Naive thymus-derived CD4-positive, alpha-beta T cell (primary cell): ENCODE measurements around the gene WNT6. TPM values are rescaled to one million over a fixed set of nuclear protein-coding genes. Genes with fewer than 3 reads are reported as not detected.

ENCODE experiments used
- ATAC-seq: fragments of 150-1000 bp; cut with Tn5 transposase; 2 replicates; pipeline ENCODE4 v1.10.0; 2021; ENCODE audit warnings: mild to moderate bottlenecking, moderate library complexity
- CTCF ChIA-PET: fragments of 350-600 bp; sonication (Branson Sonifier 250); formaldehyde crosslinking; loops from one replicate; lab custom pipeline; 2021; ENCODE audit warnings: antibody characterized with exemption; lab: Charles Lee
- POLR2A ChIA-PET: fragments of 350-600 bp; sonication (Branson Sonifier 250); formaldehyde crosslinking; loops from one replicate; lab custom pipeline; 2021; ENCODE audit warnings: antibody characterized with exemption, inconsistent platforms; lab: Charles Lee
- DNase-seq, 9 donors: peaks; one replicate each; pipeline versions ENCODE4 v3.0.0 to v3.0.0-alpha.2; 2020 to 2022; ENCODE audit warnings: mixed read lengths in 1 of 9
- H3K27ac ChIP-seq: one replicate; pipeline ENCODE4 v1.7.0; 2013; ENCODE audit warnings: mild to moderate bottlenecking, low read depth, low read length, moderate library complexity
- H3K27me3 ChIP-seq, 2 donors: one replicate each; pipeline ENCODE4 v1.7.0; 2013; ENCODE audit warnings: low read length in 2 of 2, mild to moderate bottlenecking in 2 of 2, moderate library complexity in 2 of 2; ENCODE audit not compliant: control insufficient read depth in 2 of 2, insufficient read depth in 2 of 2
- H3K36me3 ChIP-seq, 3 experiments: 1 replicate in 2 of 3; 2 replicates in 1 of 3; pipeline ENCODE4 v1.7.0; 2013; ENCODE audit warnings: low read length in 3 of 3, mild to moderate bottlenecking in 3 of 3, moderate library complexity in 1 of 3; ENCODE audit not compliant: insufficient read depth in 3 of 3, control insufficient read depth in 2 of 3
- H3K4me1 ChIP-seq, 2 donors: one replicate each; pipeline ENCODE4 v1.7.0; 2013; ENCODE audit warnings: low read length in 2 of 2, mild to moderate bottlenecking in 2 of 2, moderate library complexity in 1 of 2; ENCODE audit not compliant: control insufficient read depth in 2 of 2, insufficient read depth in 2 of 2
- H3K4me3 ChIP-seq: 2 replicates; pipeline ENCODE4 v1.7.0; 2013; ENCODE audit warnings: mild to moderate bottlenecking, low read length
- H3K9me3 ChIP-seq, 3 experiments: 1 replicate in 2 of 3; 2 replicates in 1 of 3; pipeline ENCODE4 v1.7.0; 2013; ENCODE audit warnings: low read length in 3 of 3; ENCODE audit not compliant: control insufficient read depth in 2 of 3
- H3K27ac Mint-ChIP-seq, 9 donors: one replicate each; pipeline ENCODE4 v1.8.0; 2020 to 2022; ENCODE audit warnings: mixed read lengths in 9 of 9, mild to moderate bottlenecking in 8 of 9, moderate library complexity in 5 of 9, inconsistent platforms in 2 of 9
- H3K27me3 Mint-ChIP-seq, 5 donors: one replicate each; pipeline ENCODE4 v1.8.0; 2021 to 2022; ENCODE audit warnings: mixed read lengths in 5 of 5, mild to moderate bottlenecking in 1 of 5
- H3K36me3 Mint-ChIP-seq, 5 donors: one replicate each; pipeline ENCODE4 v1.8.0; 2020 to 2022; ENCODE audit warnings: mixed read lengths in 5 of 5, mild to moderate bottlenecking in 3 of 5, inconsistent platforms in 1 of 5
- H3K4me1 Mint-ChIP-seq, 7 donors: one replicate each; pipeline ENCODE4 v1.8.0; 2020 to 2022; ENCODE audit warnings: mixed read lengths in 7 of 7, mild to moderate bottlenecking in 3 of 7, inconsistent platforms in 1 of 7
- H3K4me3 Mint-ChIP-seq, 10 donors: one replicate each; pipeline ENCODE4 v1.8.0; 2020 to 2022; ENCODE audit warnings: mild to moderate bottlenecking in 10 of 10, mixed read lengths in 10 of 10, moderate library complexity in 6 of 10, inconsistent platforms in 2 of 10
- H3K9me3 Mint-ChIP-seq, 11 donors: one replicate each; pipeline ENCODE4 v1.8.0; 2020 to 2022; ENCODE audit warnings: mixed read lengths in 11 of 11, mild to moderate bottlenecking in 4 of 11, inconsistent platforms in 1 of 11, moderate library complexity in 1 of 11
- intact Hi-C, 2 donors: fragments of 100-400 bp; cut with micrococcal nuclease; formaldehyde crosslinking; loops; one replicate each; pipeline ENCODE4 v1.15.1; 2023
- polyA plus RNA-seq, 2 donors: library from polyadenylated mRNA; unstranded; fragments of 300-500 nt; fragmentation: Illumina TruSeq; gene quantifications; one replicate each; pipeline ENCODE4 v1.2.3, GENCODE V29; 2021
- total RNA-seq, 6 experiments: library from RNA in 5 of 6; stranded (reverse) in 5 of 6; gene quantifications; 1 replicate in 5 of 6; 2 replicates in 1 of 6; pipeline ENCODE4 v1.2.3 and lab custom pipeline; 2021 to 2026

Gene WNT6
- total and polyA plus RNA-seq, 7 experiments from 2014 or later, result 0.11 to 0.22 TPM; not detected in 5

GRCh38 chr2:218878486-218878885, 18.9 kb downstream of the WNT6 start:
- Mint-ChIP-seq H3K27ac (peak overlapping the region in 2 of 9 donors; percentile 31 to 62), H3K27me3 (peaks cover 6 to 77% (median 18%) of the 10 kb centered on the region in 5 donors), H3K9me3 (no peaks in the 10 kb centered on the region), H3K4me3 (peak overlapping the region in 2 of 10 donors; percentile 2 to 38), H3K4me1 (peaks cover 19 to 54% (median 42%) of the 10 kb centered on the region in 7 donors), H3K36me3 (no peaks in the 10 kb centered on the region)
- Histone ChIP-seq H3K4me1 (peaks cover 30 to 41% of the 10 kb centered on the region in 2 donors), H3K36me3 (no peaks in the 10 kb centered on the region), H3K4me3 (no peak overlapping the region), H3K27me3 (peaks cover 8 to 11% of the 10 kb centered on the region in 2 donors), H3K27ac (no peak overlapping the region), H3K9me3 (no peaks in the 10 kb centered on the region)
- ChIA-PET POLR2A (interaction anchor here (13.5 kb wide), 1 partner anchor 15 kb away, joined by 305 read pairs; no protein-coding TSS in a partner anchor), CTCF (interaction anchor here (19.9 kb wide), 1 partner anchor 19 kb away, joined by 627 read pairs; no protein-coding TSS in a partner anchor)
- intact Hi-C loops, result loop anchor here (5.0 kb wide), 4 partner anchors 34 to 399 kb away; partner anchors contain the start of gene DNAJB2 (in 1 of the 2)
- ATAC-seq (no peak), DNase-seq (no peak)

- H3K9me3 Mint-ChIP-seq, result no peaks in the 10 kb centered on the region
- H3K4me1 ChIP-seq, result peaks cover 30 to 41% of the 10 kb centered on the region in 2 donors
- peaks cover 19 to 56% (median 42%) of the 10 kb centered on the region in 7 donors for H3K4me1 Mint-ChIP-seq
These were observed 19.5 kb downstream of the WNT6 start for GRCh38 chr2:218878926-218879761.

DNA sequence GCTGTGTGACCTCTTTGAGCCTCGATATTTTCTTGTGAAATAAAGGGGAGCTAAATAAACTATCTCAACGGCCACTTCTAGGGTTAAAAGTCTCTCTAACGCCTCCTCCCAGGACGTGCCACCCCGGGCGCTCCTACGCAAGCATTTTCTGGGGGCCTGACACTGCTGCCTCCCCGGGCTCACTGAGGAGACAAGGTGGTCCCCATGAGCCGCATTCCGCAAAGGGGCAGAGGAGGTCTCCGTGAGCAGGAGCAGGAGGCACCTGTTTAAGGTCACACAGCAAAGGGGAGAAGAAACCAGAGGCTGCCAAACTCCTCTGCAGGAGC, 20.1 kb downstream of the WNT6 start:
- Mint-ChIP-seq H3K4me1 (peaks cover 19 to 58% (median 45%) of the 10 kb centered on the region in 7 donors), H3K36me3 (no peaks in the 10 kb centered on the region), H3K27ac (peak overlapping the region; percentile 39 to 95 (median 85)), H3K9me3 (no peaks in the 10 kb centered on the region), H3K27me3 (peaks cover 0 to 78% (median 10%) of the 10 kb centered on the region in 5 donors), H3K4me3 (peak overlapping the region; percentile 78 to 93 (median 88))
- CTCF ChIA-PET, result interaction anchor here (0.6 to 19.9 kb wide), 2 partner anchors 18 to 67 kb away, joined by 5 to 627 read pairs; no protein-coding TSS in a partner anchor
- peaks cover 30 to 41% of the 10 kb centered on the region in 2 donors for H3K4me1 ChIP-seq
- peaks cover 3% of the 10 kb centered on the region in 2 donors for H3K27me3 ChIP-seq
- H3K4me3 ChIP-seq, result peak overlapping the region; percentile 53
- DNase-seq (no peak), ATAC-seq (no peak)
- peak overlapping the region; percentile 81 for H3K27ac ChIP-seq
- POLR2A ChIA-PET, result interaction anchor here (0.9 to 13.5 kb wide), 3 partner anchors 7 to 208 kb away, joined by 3 to 305 read pairs (median 4); partner anchors contain the start of genes RNF25 and STK36
- no peaks in the 10 kb centered on the region for H3K36me3 ChIP-seq
- no peaks in the 10 kb centered on the region for H3K9me3 ChIP-seq
- intact Hi-C loops, result loop anchor here (1.0 to 5.0 kb wide), 11 partner anchors 13 to 718 kb away; partner anchors contain the start of genes ARPC2 (in 1 of the 2), DNAJB2 (in 1 of the 2), STK11IP (in 1 of the 2) and ZFAND2B (in 1 of the 2)

More at GRCh38 chr2:218878926-218879761, 19.5 kb downstream of the WNT6 start:
- H3K36me3 ChIP-seq, result no peaks in the 10 kb centered on the region
- intact Hi-C loops, result loop anchor here (5.0 kb wide), 4 partner anchors 33 to 398 kb away; partner anchors contain the start of gene DNAJB2 (in 1 of the 2)
- H3K27me3 ChIP-seq, result peaks cover 6 to 8% of the 10 kb centered on the region in 2 donors
- Mint-ChIP-seq H3K27ac (peak overlapping the region in 8 of 9 donors; percentile 73 to 95 (median 85)), H3K27me3 (peaks cover 5 to 78% (median 16%) of the 10 kb centered on the region in 5 donors), H3K4me3 (peak overlapping the region; percentile 17 to 93 (median 88)), H3K36me3 (no peaks in the 10 kb centered on the region)
- no peaks in the 10 kb centered on the region for H3K9me3 ChIP-seq
- no peak for DNase-seq
- ATAC-seq, result no peak
- H3K27ac ChIP-seq, result peak overlapping the region; percentile 81
- ChIA-PET CTCF (interaction anchor here (0.6 to 19.9 kb wide), 2 partner anchors 19 to 67 kb away, joined by 5 to 627 read pairs; no protein-coding TSS in a partner anchor), POLR2A (interaction anchor here (1.4 to 13.5 kb wide), 2 partner anchors 14 to 208 kb away, joined by 3 to 305 read pairs; partner anchors contain the start of genes RNF25 and STK36)
- H3K4me3 ChIP-seq, result peak overlapping the region; percentile 53

- DNase-seq (peak; percentile 52 to 89 (median 71)), ATAC-seq (peak; percentile 87)
- Mint-ChIP-seq H3K4me1 (peaks cover 19 to 64% (median 50%) of the 10 kb centered on the region in 7 donors), H3K27ac (peak within 1 kb of the TSS; percentile 41 to 95 (median 85)), H3K27me3 (peaks cover 0 to 79% (median 10%) of the 10 kb centered on the region in 5 donors), H3K9me3 (no peaks in the 10 kb centered on the region), H3K4me3 (peak within 1 kb of the TSS; percentile 78 to 93 (median 88)), H3K36me3 (no peaks in the 10 kb centered on the region)
- no peaks in the 10 kb centered on the region for H3K9me3 ChIP-seq
- ChIA-PET CTCF (interaction anchor here (19.9 kb wide), 1 partner anchor 18 kb away, joined by 627 read pairs; no protein-coding TSS in a partner anchor), POLR2A (interaction anchor here (0.9 to 13.5 kb wide), 4 partner anchors 8 to 371 kb away, joined by 3 to 305 read pairs (median 4); partner anchors contain the start of genes RNF25 and STK36)
- peak within 1 kb of the TSS; percentile 53 for H3K4me3 ChIP-seq
- peaks cover 30 to 41% of the 10 kb centered on the region in 2 donors for H3K4me1 ChIP-seq
- intact Hi-C loops, result loop anchor here in 1 of 2 donors (1.0 to 5.0 kb wide), 7 partner anchors 12 to 717 kb away; partner anchors contain the start of genes ARPC2, STK11IP and ZFAND2B
- H3K27ac ChIP-seq, result peak within 1 kb of the TSS; percentile 81
- peaks cover 3% of the 10 kb centered on the region in 2 donors for H3K27me3 ChIP-seq
- no peaks in the 10 kb centered on the region for H3K36me3 ChIP-seq
These were observed 20.7 kb downstream of the WNT6 start, which contains the start of gene WNT10A for GRCh38 chr2:218880102-218880858. WNT10A (plus strand) TSS chr2:218880852; CDS start chr2:218880996, 144 bp downstream.

DNA sequence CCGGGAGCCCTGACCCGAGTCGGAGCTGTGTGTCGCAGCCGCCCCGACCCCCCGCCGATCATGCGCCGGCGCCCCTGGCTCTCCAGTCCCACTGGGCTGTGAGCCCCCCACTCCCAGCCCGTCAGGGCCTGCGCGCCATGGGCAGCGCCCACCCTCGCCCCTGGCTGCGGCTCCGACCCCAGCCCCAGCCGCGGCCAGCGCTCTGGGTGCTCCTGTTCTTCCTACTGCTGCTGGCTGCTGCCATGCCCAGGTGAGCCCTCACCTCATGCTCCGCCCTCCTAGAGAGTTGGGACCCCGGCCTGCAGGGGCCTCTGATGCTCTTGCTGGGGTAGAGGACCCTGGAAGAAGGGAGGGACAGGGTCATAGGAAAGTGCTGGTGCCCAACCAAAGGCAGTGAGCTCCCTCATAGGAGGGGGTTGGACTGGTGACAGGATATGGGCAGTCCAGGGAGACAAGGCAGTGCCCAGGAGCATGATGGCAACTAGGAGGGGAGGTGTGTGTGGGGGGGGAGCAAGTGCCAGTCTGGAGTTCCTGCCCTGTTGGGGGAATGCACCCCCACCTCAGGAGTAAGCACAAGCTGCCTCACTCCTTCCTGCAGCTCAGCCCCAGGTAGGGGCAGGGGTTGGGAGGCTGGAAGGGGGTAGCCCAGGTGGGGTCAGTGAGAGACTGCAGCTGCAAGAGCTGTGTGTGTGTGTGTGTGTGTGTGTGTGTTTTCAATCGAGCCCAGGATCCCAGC, 21.4 kb downstream of the WNT6 start:
- H3K9me3 ChIP-seq, result no peaks in the 10 kb centered on the region
- DNase-seq, result no peak
- H3K27ac ChIP-seq, result peak overlapping the region; percentile 81
- Mint-ChIP-seq H3K4me3 (peak overlapping the region; percentile 4 to 87 (median 80)), H3K27me3 (peaks cover 0 to 79% (median 7%) of the 10 kb centered on the region in 5 donors), H3K4me1 (peaks cover 19 to 64% (median 50%) of the 10 kb centered on the region in 7 donors), H3K9me3 (no peaks in the 10 kb centered on the region), H3K27ac (peak overlapping the region in 7 of 9 donors; percentile 3 to 90 (median 51)), H3K36me3 (no peaks in the 10 kb centered on the region)
- intact Hi-C loops, result loop anchor here in 1 of 2 donors (1.0 to 5.0 kb wide), 7 partner anchors 11 to 716 kb away; partner anchors contain the start of genes ARPC2, STK11IP and ZFAND2B
- H3K4me1 ChIP-seq, result peaks cover 30 to 41% of the 10 kb centered on the region in 2 donors
- H3K36me3 ChIP-seq, result no peaks in the 10 kb centered on the region
- ATAC-seq, result no peak
- H3K27me3 ChIP-seq, result peaks cover 0 to 3% of the 10 kb centered on the region in 2 donors
- CTCF ChIA-PET, result interaction anchor here (0.8 to 19.9 kb wide), 3 partner anchors 7 to 114 kb away, joined by 3 to 627 read pairs (median 5); no protein-coding TSS in a partner anchor
- POLR2A ChIA-PET, result interaction anchor here (0.9 to 13.5 kb wide), 3 partner anchors 9 to 370 kb away, joined by 3 to 305 read pairs (median 4); no protein-coding TSS in a partner anchor
- peak overlapping the region; percentile 53 for H3K4me3 ChIP-seq
